GM04504 (cell line): ENCODE measurements around the gene HINT2.

Experiments used
- DNase-seq: peaks from one replicate; pipeline ENCODE4 v3.0.0-alpha.2; 2012; ENCODE audit warnings: low read depth

The HINT2 gene

DNA sequence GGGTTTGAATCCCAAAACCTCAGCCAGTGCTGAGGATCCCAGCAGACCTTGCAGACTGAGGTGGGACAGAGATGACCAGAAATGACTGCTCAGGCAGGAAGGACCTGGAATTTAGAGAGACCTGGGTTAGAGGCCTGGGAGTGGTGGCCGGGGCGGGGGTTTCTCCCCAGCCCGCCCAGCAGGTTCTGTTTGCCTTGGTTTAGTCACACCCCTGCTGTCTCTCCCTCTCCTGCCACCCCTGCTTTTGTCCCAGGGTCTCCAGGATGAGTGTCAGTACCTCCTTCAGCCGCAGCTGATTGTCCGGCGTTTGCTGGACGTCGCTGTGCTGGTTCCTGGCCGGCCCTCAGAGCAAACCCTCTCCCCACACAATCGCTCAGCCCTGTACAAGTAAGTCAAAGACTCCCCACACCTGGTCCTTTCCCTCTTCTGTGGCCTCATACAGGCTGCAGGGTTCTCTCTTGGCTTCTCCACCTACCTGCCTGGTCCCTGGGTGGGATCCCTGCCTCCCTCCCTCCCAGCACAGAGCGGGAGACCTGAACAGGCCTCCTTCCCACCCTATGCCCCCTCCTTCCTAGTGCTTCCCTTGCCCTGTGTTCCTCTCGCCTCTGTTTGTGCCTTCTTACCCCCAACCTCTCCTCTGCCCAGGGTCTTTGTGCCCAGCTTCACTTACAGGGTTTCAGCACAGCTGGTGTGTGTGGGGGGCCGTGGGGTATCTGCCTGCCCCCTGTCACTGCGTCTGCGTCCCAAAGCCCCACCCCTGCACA, 26.2 kb upstream of the HINT2 start:
- DNase-seq = no peak

DNA sequence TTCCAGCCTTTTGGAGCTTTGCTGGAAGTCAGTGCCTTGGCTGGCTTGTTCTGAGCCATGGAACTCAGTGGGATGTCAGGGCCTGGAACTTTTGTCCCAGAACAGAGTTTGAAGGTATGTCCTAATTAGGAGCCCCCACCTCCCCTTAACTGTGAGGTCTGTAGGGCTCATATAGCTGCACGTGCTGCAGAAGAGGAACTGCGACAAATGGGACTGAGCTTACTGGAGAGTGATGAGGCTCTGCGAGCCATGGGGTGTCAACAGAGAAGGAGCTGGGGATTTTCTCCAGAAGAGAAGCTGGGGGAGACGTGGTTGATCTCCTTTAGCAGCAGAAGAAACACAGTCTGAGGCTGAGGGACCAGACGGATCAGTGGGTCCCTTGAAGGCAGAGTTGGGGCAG, 25.1 kb upstream of the HINT2 start:
- DNase-seq = no peak

DNA sequence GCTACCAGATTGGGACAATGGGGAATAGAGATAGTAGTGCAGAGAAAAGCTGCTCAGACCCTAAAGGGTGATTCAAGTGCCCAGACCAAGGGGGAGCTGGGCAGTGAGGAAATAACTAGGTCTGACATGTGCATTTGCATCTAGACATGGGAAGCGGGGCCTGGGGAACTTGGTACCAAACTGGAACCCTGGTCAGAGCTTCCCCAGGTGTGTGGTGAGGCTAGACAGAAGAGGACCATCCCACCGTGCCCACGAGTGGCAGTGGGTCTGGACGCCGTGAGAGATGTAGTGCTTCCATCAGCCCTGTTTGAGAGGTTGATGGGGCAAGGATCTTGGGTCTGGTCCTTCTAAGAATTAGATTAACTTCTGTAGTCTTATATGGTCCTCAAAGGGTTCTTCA, 21.8 kb upstream of the HINT2 start:
- no peak for DNase-seq

DNA sequence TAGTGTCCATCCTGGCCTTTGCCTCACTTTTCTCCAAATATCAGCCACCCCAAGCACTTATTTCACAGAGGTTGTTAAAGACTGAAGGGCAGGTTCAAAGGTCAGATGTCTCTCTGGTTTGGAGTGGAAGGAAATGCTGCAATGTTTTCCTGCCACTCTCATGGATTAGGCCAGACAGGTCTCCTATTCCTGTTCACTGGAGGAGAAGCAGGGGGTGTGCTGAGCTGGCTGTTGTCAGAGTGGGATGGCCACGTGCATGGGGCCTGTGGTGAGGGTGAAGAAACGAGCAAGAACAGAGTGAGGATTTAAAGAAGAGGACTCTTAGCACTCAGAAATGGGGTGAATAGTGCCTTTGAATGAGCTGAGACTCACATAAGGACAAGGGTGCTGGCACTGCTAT, 20.9 kb upstream of the HINT2 start:
- DNase-seq = no peak

DNA sequence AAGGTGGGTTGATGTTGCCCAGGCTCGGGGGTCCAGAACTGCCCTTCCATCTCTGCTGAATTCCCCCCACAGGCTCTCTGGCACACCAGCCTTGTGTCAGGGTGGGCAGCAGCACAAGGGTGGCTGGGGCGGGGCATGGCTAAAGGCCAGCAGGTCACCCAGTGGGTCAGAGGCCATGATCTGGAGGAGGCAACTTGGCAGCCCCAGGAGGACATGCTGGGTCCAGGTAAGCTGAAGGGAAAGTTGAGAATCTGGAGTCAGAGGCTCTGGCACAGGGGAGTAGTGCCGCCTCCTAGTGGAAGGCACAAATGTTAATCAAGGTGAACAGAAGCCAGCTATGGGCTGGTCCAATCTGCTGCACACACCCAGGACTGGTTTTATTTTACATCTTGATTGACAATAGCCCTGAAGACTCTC, 20.4 kb upstream of the HINT2 start:
- no peak for DNase-seq

DNA sequence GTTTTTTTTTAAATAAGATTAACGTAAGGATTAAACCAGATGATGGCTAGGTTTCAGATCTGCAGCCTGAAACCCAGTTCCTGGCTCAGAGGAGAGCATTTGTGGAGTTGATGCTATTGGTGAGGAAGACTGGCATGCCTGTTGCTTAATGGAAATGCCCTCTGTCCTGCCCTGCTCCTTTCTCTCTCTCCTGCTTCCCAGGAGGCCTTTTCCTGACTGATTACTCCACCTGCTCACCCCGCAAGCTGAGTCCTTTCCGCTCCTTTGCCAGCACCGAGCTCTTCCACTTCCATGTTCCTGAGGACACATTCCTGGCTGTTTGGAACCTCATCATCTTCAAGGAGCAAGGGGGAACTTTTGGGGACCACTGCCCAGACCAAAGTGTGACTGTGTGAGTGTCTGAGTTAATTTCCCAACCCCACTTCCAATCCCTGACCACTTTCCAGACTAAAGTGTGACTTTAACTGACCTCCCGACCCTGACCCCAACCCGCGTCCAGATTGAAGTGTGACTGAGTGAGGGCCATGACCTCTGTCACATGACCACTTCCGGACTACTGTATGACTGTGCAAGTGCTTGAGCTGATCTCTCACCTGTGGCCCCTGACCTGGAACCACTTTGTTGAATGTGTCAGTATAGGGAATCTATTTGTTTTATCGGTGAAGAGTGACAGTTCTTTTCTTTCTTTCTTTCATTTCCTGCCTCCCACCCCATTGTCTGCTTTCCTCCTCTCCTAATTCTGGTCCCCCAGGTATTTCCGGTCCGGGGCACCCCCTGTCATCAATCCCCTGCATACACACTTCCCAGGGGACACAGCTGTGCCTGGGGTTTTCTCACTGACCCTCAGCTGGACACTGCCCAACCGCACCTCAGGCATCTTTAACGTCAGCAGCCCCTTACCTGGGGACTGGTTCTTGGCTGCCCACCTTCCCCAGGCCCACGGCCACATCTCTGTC, 19.7 kb upstream of the HINT2 start:
- no peak for DNase-seq

DNA sequence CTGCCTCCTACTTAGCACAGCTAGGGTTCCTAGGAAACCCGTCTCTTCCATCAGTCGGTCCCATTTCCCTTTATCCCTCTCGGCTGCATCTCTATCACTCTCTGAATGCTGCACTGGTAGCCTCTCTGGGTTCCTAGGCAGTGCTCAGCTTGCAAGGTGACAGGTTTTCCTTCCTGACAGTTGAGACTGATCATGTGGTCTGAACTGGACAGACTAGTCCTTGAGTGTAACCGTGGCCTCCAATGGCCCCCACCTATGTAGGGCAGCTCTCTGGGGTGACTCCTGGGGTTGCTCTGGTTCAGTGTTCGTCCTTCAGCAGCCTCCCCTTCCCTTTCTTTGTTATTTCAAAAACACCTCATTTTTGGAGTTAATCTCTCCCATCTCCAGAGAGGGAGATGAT, 18.0 kb upstream of the HINT2 start:
- DNase-seq = no peak

DNA sequence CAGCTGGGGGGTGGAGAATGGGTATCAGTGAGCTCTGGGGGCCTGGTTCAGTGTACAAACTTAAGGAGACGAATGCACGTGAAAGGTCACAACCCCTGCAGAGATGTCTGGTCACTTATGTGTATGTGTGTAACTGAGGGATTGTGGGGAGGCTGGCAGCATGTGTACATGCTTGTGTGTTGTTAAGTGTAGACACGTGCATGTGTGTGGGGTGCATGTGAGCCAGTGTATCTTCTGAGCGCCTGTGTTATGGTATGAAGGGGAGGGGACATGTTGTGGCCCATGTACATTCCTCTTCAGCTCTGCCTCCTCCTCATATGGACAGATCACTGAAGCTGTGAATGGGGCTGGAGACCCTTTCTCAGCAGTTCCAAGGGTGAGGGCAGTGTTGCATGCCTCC, 16.2 kb upstream of the HINT2 start:
- no peak for DNase-seq

DNA sequence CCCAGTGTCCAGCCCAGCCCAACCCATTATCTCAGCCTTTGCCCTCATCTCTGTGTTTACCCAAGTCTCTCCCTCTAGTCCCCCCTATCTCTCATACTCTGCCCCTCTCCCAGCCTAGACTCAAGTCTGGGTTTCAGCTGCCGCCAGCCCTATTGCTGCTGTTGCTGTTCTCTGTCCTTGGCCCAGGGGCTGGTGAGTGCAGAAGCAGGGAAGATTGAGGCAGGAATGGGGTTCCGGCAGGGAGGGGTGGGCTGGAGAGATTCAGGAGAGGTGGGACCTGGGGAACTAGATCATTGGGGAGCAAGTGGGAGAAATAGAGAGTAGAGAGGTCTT, 14.9 kb upstream of the HINT2 start:
- DNase-seq = no peak

DNA sequence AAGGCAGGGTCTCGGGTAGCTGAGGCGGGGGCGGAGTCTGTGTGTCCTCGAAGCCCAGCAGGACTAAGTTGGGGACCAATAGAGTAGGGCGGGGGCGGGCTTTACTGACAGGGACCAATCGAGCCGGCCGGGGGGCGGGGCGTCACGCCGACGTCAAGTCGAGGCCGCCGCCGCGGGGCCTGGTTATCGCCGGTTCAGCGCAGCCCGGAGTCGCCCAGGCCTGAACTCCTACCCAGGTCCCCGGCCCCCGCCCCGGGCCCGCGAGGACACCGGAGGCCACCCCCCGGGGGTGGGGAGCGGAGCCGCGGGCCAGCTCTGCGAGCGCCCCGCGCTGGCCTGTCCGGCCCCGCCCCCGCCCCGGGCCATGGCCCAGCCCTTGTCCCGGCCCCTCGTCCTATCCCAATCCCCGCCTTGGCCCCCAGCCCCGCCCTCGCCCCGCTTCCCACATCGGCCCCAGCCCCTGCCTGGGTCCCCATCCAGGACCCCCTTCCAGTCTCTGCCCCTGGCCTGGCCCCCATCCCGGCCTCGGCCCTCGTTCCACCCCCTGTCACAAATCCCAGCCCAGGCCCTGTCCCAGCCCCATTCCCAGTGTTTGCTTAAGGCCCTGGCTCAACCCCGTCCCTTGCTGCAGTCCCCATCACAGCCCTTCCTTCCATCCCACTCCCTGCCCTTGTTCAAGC, 14.4 kb upstream of the HINT2 start, which contains the start of gene TMEM8B:
TMEM8B (plus strand) TSS at position 145 of the 680 bp plus-strand sequence; CDS start at position 365, 220 bp downstream.
- DNase-seq = no peak

DNA sequence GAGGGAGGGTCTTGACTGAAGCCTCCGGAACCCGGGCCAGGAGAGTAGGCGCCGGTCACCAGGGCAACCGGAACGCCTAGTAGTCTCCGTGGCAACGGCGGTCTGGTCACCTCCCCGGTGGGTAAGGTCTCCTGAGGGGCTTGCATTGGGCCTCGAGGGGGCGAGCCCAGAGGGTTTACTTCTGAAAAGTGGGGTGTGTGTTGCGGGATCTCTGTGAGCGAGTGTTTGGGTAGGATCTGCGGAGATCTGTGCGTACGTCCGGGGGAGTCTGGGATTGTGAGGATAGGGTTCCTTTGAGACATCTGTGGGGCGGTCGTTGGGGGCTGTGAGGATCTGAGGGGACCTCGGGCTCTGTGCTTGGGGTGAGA, 13.9 kb upstream of the HINT2 start, which contains the start of gene FAM221B:
FAM221B (minus strand) TSS at position 17 of the 368 bp plus-strand sequence. CDS start 2,571 bp downstream, outside the sequence.
- DNase-seq = no peak

DNA sequence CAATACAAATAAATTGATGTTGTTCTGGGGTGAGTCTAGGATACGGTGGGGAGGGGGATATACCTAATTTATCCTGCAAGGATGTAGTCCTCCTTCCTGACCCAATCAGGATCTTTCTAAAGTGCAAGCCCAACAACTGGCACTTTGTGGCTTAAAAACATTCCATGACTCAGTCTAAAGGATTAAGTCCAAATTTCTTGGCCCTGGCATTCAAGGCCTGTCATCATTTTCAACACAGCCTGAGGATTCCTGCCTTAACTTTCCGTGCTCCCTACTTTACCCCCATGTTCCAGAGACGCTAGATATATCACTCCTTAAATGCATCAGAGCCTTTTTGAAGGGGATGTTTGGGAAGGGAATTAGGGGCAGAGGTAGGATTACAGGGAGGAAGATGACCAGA, 12.6 kb upstream of the HINT2 start:
- DNase-seq = no peak

DNA sequence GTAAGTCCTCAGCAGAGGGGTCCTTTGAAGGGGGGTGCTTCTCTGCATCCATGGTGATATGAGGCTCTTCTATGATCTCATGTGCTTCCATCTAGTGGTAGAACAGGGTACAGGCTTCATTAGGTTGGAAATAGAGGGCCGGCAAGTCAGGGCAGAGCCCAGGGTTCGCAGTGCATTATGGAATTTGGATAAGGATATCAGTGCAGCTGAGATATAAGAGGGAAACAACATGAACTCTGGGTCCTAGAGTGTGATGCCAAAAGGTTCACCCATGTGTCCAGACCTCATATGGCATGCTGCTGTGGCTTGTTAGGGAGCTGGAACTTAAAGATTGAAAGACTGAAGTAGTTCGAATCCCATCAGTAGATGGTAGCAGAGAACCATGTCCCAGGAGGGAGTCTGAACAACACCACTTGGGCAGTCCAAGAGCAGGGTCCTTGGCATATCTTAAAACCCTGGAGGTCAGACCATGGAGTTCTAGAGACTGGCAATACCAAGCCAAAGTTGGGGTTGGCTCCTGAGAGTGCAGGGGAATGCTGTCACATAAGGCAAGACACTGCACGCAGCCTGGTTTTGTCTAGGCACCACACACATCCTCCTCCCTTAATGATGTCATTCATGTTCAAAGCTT, 11.3 kb upstream of the HINT2 start:
- DNase-seq = no peak

DNA sequence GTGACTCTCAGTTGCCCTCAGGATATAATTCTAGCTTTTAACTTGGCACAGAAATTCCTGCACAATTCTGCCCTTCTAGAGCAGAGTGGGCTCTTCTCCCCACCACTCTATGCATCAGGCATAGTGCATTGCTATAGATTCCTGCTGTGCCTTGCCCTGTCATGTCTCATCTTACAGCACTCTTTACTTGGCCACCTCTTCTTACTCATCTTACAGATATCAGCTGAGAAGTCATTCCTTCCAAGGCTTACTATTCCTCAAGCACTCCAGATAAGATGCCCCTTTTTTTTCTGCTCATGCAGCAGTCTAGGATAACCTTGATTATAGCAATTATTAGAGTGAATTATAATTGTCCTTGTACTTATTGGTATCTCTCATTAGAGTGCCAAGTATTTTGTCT, 8.1 kb upstream of the HINT2 start:
- DNase-seq = no peak

DNA sequence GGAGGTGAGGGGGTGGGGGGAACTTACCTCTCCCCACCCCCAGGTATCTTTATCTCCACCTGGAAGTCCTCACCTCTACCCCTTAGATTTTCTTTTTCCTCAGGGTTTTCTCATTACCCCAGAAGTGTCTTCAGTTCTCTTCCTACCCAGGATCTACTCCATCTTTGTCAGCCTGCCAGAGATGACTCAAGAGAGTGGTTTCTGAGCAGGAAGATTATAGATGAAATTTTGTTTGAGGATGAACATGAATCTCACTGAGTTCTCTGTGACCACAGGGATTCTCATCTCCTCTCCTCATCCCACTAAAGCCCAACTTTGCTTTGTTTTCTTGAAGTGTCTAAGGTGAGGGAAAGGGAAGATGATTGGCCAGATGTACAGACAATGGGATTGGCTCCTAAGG, 5.2 kb upstream of the HINT2 start:
- DNase-seq = no peak

DNA sequence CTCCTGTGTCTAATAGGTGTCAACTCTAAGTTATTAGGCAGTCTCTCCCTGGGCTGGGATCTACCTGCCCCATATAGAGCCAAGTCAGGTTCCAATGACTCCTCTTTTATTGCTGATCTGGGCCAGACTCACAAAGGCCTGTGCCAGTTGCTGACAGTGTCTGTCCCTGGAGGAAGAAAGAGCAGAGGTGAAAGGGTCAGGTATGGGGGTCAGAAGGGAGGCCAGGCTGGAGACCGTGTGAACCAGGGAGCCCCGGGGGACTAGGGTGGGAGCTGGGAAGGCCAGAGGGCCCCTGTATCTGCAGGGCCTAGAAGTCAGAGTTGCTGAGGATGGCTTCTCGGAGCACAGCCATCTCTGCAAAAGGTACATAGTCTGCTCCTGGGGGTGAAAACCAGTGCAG, 3.5 kb upstream of the HINT2 start:
- DNase-seq = no peak

DNA sequence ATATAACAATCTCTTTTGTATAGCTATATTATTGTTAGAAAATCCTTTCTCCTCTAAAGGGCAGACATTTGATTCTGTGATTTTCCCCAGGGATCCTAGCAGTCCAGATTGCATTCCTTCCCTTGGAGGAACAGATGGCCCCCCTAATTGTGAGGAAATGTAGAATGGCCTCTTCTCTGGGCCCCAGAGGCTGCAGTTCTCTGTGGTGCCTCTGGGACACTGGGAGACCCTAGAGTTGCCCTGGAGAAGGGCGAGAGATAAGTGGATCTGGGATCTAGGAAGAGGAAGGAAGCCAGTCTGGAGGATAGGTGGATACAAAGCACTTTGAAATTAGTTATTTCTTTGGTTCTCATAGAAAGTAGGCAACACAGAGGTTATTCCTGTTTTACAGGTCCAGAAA, 1.9 kb upstream of the HINT2 start:
- no peak for DNase-seq

DNA sequence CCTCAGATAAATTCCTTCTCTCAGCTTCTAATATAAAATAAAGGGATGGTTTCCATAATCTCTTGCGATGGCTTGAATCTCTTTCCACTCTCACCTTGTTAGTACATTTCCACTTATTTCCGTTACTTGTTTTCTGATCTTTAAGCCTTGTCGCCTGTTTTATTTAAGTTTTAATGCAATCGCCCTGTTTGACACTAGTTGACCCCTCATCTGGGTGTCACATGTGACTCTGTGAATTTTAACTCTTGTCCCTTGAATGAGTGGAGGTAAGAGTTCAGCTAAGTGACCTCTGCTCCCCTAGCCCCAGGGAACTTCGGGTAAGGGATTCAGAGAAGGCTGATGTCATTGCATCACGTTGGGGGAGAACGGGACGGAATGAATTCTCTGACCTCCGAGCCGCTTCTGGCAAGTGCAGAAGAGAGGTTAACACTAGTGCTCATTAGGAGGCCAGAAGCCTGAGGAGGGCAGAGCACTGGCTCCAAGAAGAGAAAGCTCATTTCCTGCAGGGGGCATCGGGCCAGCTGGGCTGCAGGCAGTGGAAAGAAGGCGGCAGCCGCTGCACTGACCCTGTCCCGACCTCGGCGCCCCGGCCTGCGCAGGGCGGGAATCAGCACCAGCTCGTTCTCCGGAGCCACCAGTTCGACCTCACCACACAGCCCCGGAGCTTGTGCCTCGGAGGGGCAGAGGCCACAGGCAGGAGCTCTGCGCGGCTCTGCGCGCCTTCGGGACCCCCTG, 569 bp downstream of the HINT2 start:
- DNase-seq = no peak

DNA sequence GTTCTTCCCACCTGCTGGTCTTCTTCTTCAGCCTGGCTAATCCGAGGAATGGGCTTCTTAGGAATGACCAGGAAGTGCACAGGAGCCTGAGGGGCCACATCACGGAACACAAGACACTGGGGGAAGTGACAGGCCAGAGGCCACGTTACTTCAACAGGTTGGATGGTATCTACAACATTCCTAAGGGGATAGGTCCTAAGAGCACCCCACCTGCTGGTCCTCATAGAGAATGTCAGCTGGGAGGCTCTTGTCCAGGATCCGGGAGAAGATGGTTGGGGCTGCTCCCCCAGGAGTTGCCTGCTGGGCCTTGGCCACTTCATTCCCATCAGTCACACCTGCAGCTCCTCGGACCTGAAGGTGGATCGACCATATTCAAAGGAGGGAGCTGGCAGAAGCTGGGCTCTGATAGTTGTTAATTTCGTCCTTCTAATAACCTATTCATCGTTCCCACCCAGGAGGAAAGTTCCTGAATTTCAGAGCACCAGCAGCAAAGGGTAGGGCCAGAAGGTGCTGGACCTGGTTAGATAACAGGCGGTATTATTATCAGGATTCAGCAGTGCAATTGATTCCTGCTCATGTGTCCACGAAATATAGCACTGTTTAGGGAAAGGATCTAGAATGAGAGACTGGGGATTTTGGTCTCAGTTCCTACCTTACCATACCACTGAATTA, 1.3 kb downstream of the HINT2 start:
- DNase-seq = no peak

DNA sequence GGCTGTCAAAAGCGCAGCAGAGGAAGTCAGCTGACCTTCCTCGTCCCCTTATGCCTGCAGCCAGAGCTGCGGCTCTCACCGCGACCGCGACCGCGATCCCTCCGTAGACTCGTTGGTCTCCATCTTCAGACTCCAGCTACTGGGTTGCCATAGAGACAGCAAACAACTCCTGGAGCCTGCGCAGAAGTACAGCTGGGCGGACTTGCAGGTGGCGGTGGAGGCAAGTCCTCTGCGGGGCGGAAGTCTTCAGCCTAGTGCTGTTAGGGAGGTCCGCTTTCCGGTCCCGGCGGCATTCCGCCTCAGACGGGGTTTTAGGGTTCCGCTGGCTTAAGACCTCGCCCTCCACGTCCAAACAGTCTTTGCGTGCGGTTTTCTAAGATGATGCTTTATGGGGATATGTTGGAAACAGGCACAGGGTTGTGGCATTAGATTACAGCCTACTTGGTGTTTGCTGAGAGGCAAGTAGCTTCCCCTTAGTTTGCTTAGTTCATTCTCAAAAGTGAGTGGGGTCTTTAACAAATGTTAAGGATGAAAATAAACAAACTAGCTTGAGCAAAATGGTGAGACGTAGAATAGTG, 2.7 kb downstream of the HINT2 start, which contains the start of gene SPAG8:
SPAG8 (minus strand) TSS at position 238 of the 578 bp plus-strand sequence; CDS start at position 123, 115 bp downstream.
- DNase-seq = peak; percentile 89
